IMR-90 (cell line): ENCODE results near the gene PSMB1. TPM values are rescaled to one million over a fixed set of nuclear protein-coding genes. Genes with fewer than 3 reads are reported as not detected.

Source experiments
- ATAC-seq: fragments of 200-7000 bp; cut with Tn5 transposase; 2 replicates; pipeline ENCODE4 v1.9.1; 2020; ENCODE audit warnings: low read depth, mild to moderate bottlenecking, moderate library complexity
- BruUV-seq: library from RNA; stranded (reverse); fragments of 400-500 nt; replicated peaks from 2 replicates; lab custom pipeline; 2021; lab: Mats Ljungman, UMichigan
- CTCF ChIA-PET: fragments of 300-600 bp; formaldehyde crosslinking; extraction: SDS; loops from one replicate; lab custom pipeline; 2021; ENCODE audit warnings: antibody characterized with exemption; lab: Yijun Ruan, JAX
- POLR2A ChIA-PET: fragments of 300-600 bp; sonication (Branson Sonifier 250); formaldehyde crosslinking; loops from one replicate; lab custom pipeline; 2022; ENCODE audit warnings: antibody characterized with exemption; ENCODE audit not compliant: unreplicated experiment; lab: Charles Lee
- DNase-seq: peaks from one replicate; pipeline ENCODE4 v3.0.0; 2013
- H2AFZ ChIP-seq: replicated peaks from 2 replicates; pipeline ENCODE3; 2013; ENCODE audit warnings: low read length, mild to moderate bottlenecking; ENCODE audit not compliant: poor library complexity
- H2AK5ac ChIP-seq: 2 replicates; pipeline ENCODE4 v1.6.1; 2013; ENCODE audit warnings: low read depth, low read length, inconsistent platforms
- H2AK9ac ChIP-seq: replicated peaks from 2 replicates; pipeline ENCODE3; 2013; ENCODE audit warnings: mild to moderate bottlenecking, low read depth, low read length, moderate library complexity; ENCODE audit not compliant: poor library complexity
- H2BK120ac ChIP-seq: 2 replicates; pipeline ENCODE4 v1.6.1; 2013; ENCODE audit warnings: low read depth, low read length, inconsistent platforms
- H2BK15ac ChIP-seq: 3 replicates; pipeline ENCODE4 v1.6.1; 2013; ENCODE audit warnings: low read depth, low read length, inconsistent platforms
- H2BK20ac ChIP-seq: 2 replicates; pipeline ENCODE4 v1.6.1; 2013; ENCODE audit warnings: low read depth, mild to moderate bottlenecking, inconsistent platforms, low read length, moderate library complexity
- H2BK5ac ChIP-seq: 2 replicates; pipeline ENCODE4 v1.6.1; 2013; ENCODE audit warnings: mild to moderate bottlenecking, low read depth, low read length, inconsistent platforms; ENCODE audit not compliant: poor library complexity, severe bottlenecking
- H3K14ac ChIP-seq: replicated peaks from 2 replicates; pipeline ENCODE4 v1.6.1; 2013; ENCODE audit warnings: low read depth, low read length, inconsistent platforms
- H3K18ac ChIP-seq: 2 replicates; pipeline ENCODE4 v1.6.1; 2013; ENCODE audit warnings: low read depth, low read length, control low read depth
- H3K23ac ChIP-seq: 2 replicates; pipeline ENCODE4 v1.6.1; 2013; ENCODE audit warnings: low read depth, low read length, inconsistent platforms
- H3K27ac ChIP-seq: 2 replicates; pipeline ENCODE4 v1.5.1; 2013; ENCODE audit warnings: mild to moderate bottlenecking, control low read depth, low read length; ENCODE audit not compliant: insufficient read depth
- H3K27me3 ChIP-seq: 2 replicates; pipeline ENCODE4 v1.6.1; 2013; ENCODE audit warnings: low read length; ENCODE audit not compliant: control insufficient read depth, insufficient read depth
- H3K36me3 ChIP-seq: 2 replicates; pipeline ENCODE4 v1.6.1; 2013; ENCODE audit warnings: low read length, mixed read lengths; ENCODE audit not compliant: control insufficient read depth, insufficient read depth
- H3K4ac ChIP-seq: 2 replicates; pipeline ENCODE4 v1.6.1; 2013; ENCODE audit warnings: low read depth, low read length, inconsistent platforms
- H3K4me1 ChIP-seq: 2 replicates; pipeline ENCODE4 v1.6.1; 2013; ENCODE audit warnings: low read length, mixed read lengths; ENCODE audit not compliant: control insufficient read depth, insufficient read depth
- H3K4me2 ChIP-seq: 2 replicates; pipeline ENCODE4 v1.6.1; 2013; ENCODE audit warnings: low read depth, mild to moderate bottlenecking, control low read depth, low read length, moderate library complexity
- H3K4me3 ChIP-seq: 2 replicates; pipeline ENCODE4 v1.5.1; 2013; ENCODE audit warnings: low read depth, mild to moderate bottlenecking, control low read depth, low read length, moderate library complexity; ENCODE audit not compliant: insufficient read depth
- H3K56ac ChIP-seq: 2 replicates; pipeline ENCODE4 v1.6.1; 2013; ENCODE audit warnings: low read length, inconsistent platforms; ENCODE audit not compliant: insufficient read depth; ENCODE audit errors: extremely low read depth
- H3K79me1 ChIP-seq, 2 experiments: 2 replicates each; pipeline ENCODE4 v1.6.1; 2013; ENCODE audit warnings: low read length in 2 of 2, inconsistent platforms in 1 of 2, low read depth in 1 of 2
- H3K9ac ChIP-seq: 2 replicates; pipeline ENCODE4 v1.6.1; 2013; ENCODE audit warnings: low read depth, low read length, control low read depth
- H3K9me1 ChIP-seq: 2 replicates; pipeline ENCODE4 v1.6.1; 2013; ENCODE audit warnings: low read length, inconsistent platforms; ENCODE audit not compliant: insufficient read depth
- H3K9me3 ChIP-seq: 2 replicates; pipeline ENCODE4 v1.6.1; 2013; ENCODE audit warnings: low read length; ENCODE audit not compliant: control insufficient read depth, insufficient read depth
- H4K20me1 ChIP-seq: 2 replicates; pipeline ENCODE4 v1.6.1; 2013; ENCODE audit warnings: low read length, inconsistent platforms; ENCODE audit not compliant: insufficient read depth
- H4K5ac ChIP-seq: 2 replicates; pipeline ENCODE4 v1.6.1; 2013; ENCODE audit warnings: mild to moderate bottlenecking, low read depth, low read length, control low read depth
- H4K8ac ChIP-seq, 2 experiments: 2 replicates each; pipeline ENCODE4 v1.6.1; 2013; ENCODE audit warnings: low read depth in 2 of 2, low read length in 2 of 2, control low read depth in 1 of 2, inconsistent platforms in 1 of 2
- H4K91ac ChIP-seq: 2 replicates; pipeline ENCODE4 v1.6.1; 2013; ENCODE audit warnings: low read depth, low read length, inconsistent platforms; ENCODE audit not compliant: insufficient read depth
- BHLHE40 ChIP-seq: fragments of 150-350 bp; IDR thresholded peaks from 2 replicates; pipeline ENCODE4 v1.6.1; 2016; ENCODE audit warnings: mild to moderate bottlenecking, low read depth, low read length
- CEBPB ChIP-seq: IDR thresholded peaks from 2 replicates; pipeline ENCODE4 v1.6.1; 2012; ENCODE audit warnings: low read depth, low read length, improper control_type of control experiment
- CHD1 ChIP-seq: IDR thresholded peaks from 2 replicates; pipeline ENCODE4 v1.6.1; 2012; ENCODE audit warnings: low read depth, low read length, improper control_type of control experiment
- CTCF ChIP-seq: conservative IDR thresholded peaks from 2 replicates; pipeline ENCODE4 v1.5.1; 2012; ENCODE audit warnings: mild to moderate bottlenecking, low read depth, low read length, improper control_type of control experiment
- MAFK ChIP-seq: IDR thresholded peaks from 2 replicates; pipeline ENCODE4 v1.6.1; 2012; ENCODE audit warnings: low read depth, low read length, improper control_type of control experiment
- MAZ ChIP-seq: IDR thresholded peaks from 2 replicates; pipeline ENCODE4 v1.6.1; 2012; ENCODE audit warnings: low read depth, mild to moderate bottlenecking, low read length, improper control_type of control experiment, moderate library complexity, borderline replicate concordance
- MXI1 ChIP-seq: IDR thresholded peaks from 2 replicates; pipeline ENCODE4 v1.6.1; 2012; ENCODE audit warnings: low read depth, mild to moderate bottlenecking, low read length, moderate library complexity, borderline replicate concordance
- NFE2L2 ChIP-seq: fragments of 150-350 bp; IDR thresholded peaks from 2 replicates; pipeline ENCODE4 v1.6.1; 2016; ENCODE audit warnings: low read depth, mild to moderate bottlenecking, low read length
- POLR2A ChIP-seq: IDR thresholded peaks from 2 replicates; pipeline ENCODE4 v1.6.1; 2012; ENCODE audit warnings: mild to moderate bottlenecking, low read depth, low read length
- RAD21 ChIP-seq: IDR thresholded peaks from 2 replicates; pipeline ENCODE4 v1.6.1; 2012; ENCODE audit warnings: low read length, improper control_type of control experiment
- RCOR1 ChIP-seq: IDR thresholded peaks from 2 replicates; pipeline ENCODE4 v1.6.1; 2012; ENCODE audit warnings: mild to moderate bottlenecking, low read length, improper control_type of control experiment; ENCODE audit not compliant: insufficient replicate concordance
- SMC3 ChIP-seq: fragments of 150-350 bp; IDR thresholded peaks from 2 replicates; pipeline ENCODE4 v1.6.1; 2016; ENCODE audit warnings: low read depth, mild to moderate bottlenecking, antibody characterized with exemption, low read length, moderate library complexity
- USF2 ChIP-seq: fragments of 150-350 bp; IDR thresholded peaks from 2 replicates; pipeline ENCODE4 v1.6.1; 2017; ENCODE audit warnings: mild to moderate bottlenecking, antibody characterized with exemption, low read length, low read depth
- whole genome bisulfite sequencing, 2 experiments: methylation state at CpG; one replicate each; pipeline versions ENCODE4 v1.1.5 to v1.1.7; 2013; ENCODE audit warnings: missing lambda C conversion rate in 2 of 2; ENCODE audit not compliant: insufficient read length in 1 of 2; ENCODE audit errors: extremely low coverage in 2 of 2; 5-methylcytosine and 5-hydroxymethylcytosine counted together
- dilution Hi-C: fragments of 300-500 bp; cut with HindIII; formaldehyde crosslinking; loops from one replicate; pipeline ENCODE4 v1.14.3; 2018; ENCODE audit warnings: low sequenced_read_pairs; ENCODE audit not compliant: unreplicated experiment
- in situ Hi-C: fragments of 300-500 bp; cut with MboI; formaldehyde crosslinking; loops from 3 replicates; pipeline ENCODE4 v1.14.3; 2019; ENCODE audit warnings: low sequenced_read_pairs, inconsistent platforms, mixed read lengths
- intact Hi-C: fragments of 100-400 bp; cut with micrococcal nuclease; formaldehyde crosslinking; loops from 2 replicates; pipeline ENCODE4 v1.10.0; 2022
- polyA plus RNA-seq, 3 experiments: library from polyadenylated mRNA; depleted of rRNA; stranded (reverse); fragments of >200 nt; gene quantifications; 2 replicates each; pipeline ENCODE4 v1.2.3, GENCODE V29; 2012; ENCODE audit warnings: low replicate concordance in 1 of 3
- total RNA-seq: library from RNA; depleted of rRNA; stranded (reverse); fragments of >200 nt; gene quantifications from 2 replicates; pipeline ENCODE4 v1.2.3, GENCODE V29; 2012

PSMB1 gene
- total and polyA plus RNA-seq, 2 of the 4 experiments (the other 2 are of a cell fraction): 450 to 508 TPM

- no peak overlapping the region for H4K8ac ChIP-seq
- H2AFZ ChIP-seq: no peak overlapping the region
- ATAC-seq (no peak), DNase-seq (no peak)
- H3K4ac ChIP-seq: no peak overlapping the region
- intact Hi-C loops: loop anchor here (5.0 kb wide), 2 partner anchors 208 to 1618 kb away; partner anchors contain the start of gene FAM120B
- no peaks in the 10 kb centered on the region for H3K9me3 ChIP-seq
- ChIA-PET CTCF (no interaction called here), POLR2A (no interaction called here)
- no peaks in the 10 kb centered on the region for H3K9me1 ChIP-seq
- no CpG with 5 or more reads among the region's 1 CpG for WGBS, 2 experiments
- H3K4me2 ChIP-seq: no peak overlapping the region
- H3K9ac ChIP-seq: no peak overlapping the region
- no peak overlapping the region for H3K14ac ChIP-seq
- TF ChIP-seq POLR2A (no peak), CEBPB (no peak), USF2 (no peak), CHD1 (no peak), RAD21 (no peak), SMC3 (no peak), BHLHE40 (no peak), MXI1 (no peak), MAFK (no peak), NFE2L2 (no peak), RCOR1 (no peak), MAZ (no peak), CTCF (no peak)
- no peaks in the 10 kb centered on the region for H4K20me1 ChIP-seq
- H3K4me1 ChIP-seq: no peaks in the 10 kb centered on the region
- no TSS peak for BruUV-seq
- H3K18ac ChIP-seq: no peak overlapping the region
- peaks cover 5% of the 10 kb centered on the region for H3K27me3 ChIP-seq
- in situ Hi-C loops: loop anchor here (5.0 to 10.0 kb wide), 2 partner anchors 683 to 720 kb away; no protein-coding TSS in a partner anchor
- H2BK120ac ChIP-seq: no peak overlapping the region
- no peaks in the 10 kb centered on the region for H3K36me3 ChIP-seq
- dilution Hi-C loops: no loop called here
- no peaks in the 10 kb centered on the region for H3K79me1 ChIP-seq
- no peak overlapping the region for H2AK9ac ChIP-seq
- H2BK5ac ChIP-seq: no peak overlapping the region
- no peak overlapping the region for H2AK5ac ChIP-seq
- no peak overlapping the region for H3K23ac ChIP-seq
- no peak overlapping the region for H2BK15ac ChIP-seq
- no peak overlapping the region for H3K4me3 ChIP-seq
- H4K5ac ChIP-seq: no peak overlapping the region
- H4K91ac ChIP-seq: no peak overlapping the region
- H2BK20ac ChIP-seq: no peak overlapping the region
- no peak overlapping the region for H3K56ac ChIP-seq
- H3K27ac ChIP-seq: no peak overlapping the region
These were observed 38.2 kb downstream of the PSMB1 start for GRCh38 chr6:170514908-170515307.
